Astrocyte of the cerebellum (primary cell): ENCODE results near the gene GUCA2A.

Experiments
- DNase-seq: peaks from one replicate; pipeline ENCODE4 v3.0.0-alpha.2; 2011; ENCODE audit warnings: low read depth
- H3K4me3 ChIP-seq: 2 replicates; pipeline ENCODE4 v1.5.1; 2011; ENCODE audit warnings: mild to moderate bottlenecking, low read depth, low read length, moderate library complexity
- in situ Hi-C: cut with HindIII; loops from 2 replicates; pipeline ENCODE4 v1.10.0; 2017; ENCODE audit warnings: low sequenced_read_pairs
- TF ChIP-seq, protein P1 (sequence below): IDR thresholded peaks from 2 replicates; pipeline ENCODE4 v1.5.1; 2012; ENCODE audit warnings: low read length, low read depth, moderate library complexity, mild to moderate bottlenecking; ENCODE audit errors: missing control alignments

GUCA2A gene

GRCh38 chr1:42148166-42148565 lies 16.4 kb downstream of the GUCA2A start:
- in situ Hi-C loops, result no loop called here

DNA sequence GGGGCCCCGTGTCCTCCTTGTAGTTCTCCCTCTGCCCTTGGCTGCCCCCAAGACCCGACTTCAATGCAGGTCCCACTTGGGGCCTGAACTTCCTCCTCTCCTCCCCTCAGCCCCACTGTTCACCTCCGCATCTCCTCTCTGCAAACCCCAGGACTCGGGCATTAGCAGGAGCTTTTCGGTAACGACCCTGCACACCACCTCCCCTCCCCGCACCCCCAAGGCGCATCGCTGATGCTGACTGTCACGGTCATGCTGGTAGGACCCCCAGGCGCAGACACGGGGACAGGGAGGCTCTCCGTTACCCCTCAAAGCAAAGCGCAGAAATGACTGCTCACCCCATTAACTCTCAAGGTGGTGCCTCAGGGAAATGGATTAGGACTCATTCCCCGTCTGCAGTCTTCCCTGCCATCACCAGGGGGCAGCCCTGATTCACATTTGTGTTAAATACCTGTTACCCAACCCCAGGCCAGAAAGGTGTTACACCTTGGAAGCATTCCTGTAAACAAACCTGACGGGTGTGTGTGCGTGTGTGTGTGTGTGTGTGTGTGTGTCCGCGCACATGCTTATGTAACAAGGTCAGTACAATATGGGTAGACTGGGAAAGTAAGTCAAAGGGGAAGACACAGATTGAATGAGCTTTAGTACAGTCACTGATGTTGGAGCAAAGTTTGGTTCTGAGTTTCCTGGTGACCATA lies 17.8 kb downstream of the GUCA2A start:
- DNase-seq, result peak; percentile 23
- TF ChIP-seq, protein P1, sequence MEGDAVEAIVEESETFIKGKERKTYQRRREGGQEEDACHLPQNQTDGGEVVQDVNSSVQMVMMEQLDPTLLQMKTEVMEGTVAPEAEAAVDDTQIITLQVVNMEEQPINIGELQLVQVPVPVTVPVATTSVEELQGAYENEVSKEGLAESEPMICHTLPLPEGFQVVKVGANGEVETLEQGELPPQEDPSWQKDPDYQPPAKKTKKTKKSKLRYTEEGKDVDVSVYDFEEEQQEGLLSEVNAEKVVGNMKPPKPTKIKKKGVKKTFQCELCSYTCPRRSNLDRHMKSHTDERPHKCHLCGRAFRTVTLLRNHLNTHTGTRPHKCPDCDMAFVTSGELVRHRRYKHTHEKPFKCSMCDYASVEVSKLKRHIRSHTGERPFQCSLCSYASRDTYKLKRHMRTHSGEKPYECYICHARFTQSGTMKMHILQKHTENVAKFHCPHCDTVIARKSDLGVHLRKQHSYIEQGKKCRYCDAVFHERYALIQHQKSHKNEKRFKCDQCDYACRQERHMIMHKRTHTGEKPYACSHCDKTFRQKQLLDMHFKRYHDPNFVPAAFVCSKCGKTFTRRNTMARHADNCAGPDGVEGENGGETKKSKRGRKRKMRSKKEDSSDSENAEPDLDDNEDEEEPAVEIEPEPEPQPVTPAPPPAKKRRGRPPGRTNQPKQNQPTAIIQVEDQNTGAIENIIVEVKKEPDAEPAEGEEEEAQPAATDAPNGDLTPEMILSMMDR, result peak; percentile 90
- no peak overlapping the region for H3K4me3 ChIP-seq
- in situ Hi-C loops, result no loop called here

More at GRCh38 chr1:42148166-42148565, 16.4 kb downstream of the GUCA2A start:
- TF ChIP-seq, protein P1, result no peak
- no peak overlapping the region for H3K4me3 ChIP-seq
- DNase-seq, result no peak

DNA sequence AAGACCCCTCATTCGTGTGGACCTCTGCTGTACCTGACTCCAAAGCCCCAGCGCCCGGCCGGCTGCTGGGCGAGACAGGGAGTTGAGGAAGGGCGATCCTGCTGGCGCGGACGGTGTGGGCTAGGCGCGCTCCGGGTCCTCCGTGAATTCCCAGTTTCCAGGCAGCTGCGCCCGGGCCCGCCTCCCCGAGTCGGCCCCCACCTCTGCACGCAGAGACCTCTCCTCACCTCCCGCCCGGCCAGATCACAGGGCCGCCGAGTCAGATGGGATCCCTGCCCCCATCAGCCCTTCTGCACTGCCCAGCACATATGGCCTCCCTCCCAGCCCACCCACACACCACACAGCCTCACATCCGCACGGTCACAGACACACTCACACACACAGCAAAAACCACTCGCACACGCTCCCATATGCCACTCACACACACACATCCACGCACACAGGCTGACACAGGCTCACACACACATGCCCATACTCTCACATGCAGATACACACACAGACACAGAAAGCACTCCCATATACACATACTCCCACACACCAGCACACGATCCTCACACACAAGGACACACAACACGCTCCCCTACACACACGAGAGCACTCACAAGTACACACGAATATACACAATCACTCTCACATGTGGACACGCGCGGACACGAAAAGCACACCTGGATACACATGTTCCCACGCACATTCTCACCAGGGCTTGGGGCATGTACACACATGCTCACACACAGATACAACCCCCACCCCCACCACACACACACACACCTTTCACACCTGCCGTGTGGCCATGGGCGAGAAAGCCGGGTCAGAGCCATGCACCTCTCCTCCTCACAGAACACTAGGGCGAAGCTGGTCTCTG lies 18.6 kb downstream of the GUCA2A start:
- no peak for DNase-seq
- H3K4me3 ChIP-seq, result no peak overlapping the region
- TF ChIP-seq, protein P1, result no peak
- in situ Hi-C loops, result no loop called here

GRCh38 chr1:42145389-42145716 lies 19.2 kb downstream of the GUCA2A start:
- in situ Hi-C loops, result no loop called here
- TF ChIP-seq, protein P1, result no peak
- no peak overlapping the region for H3K4me3 ChIP-seq
- no peak for DNase-seq

DNA sequence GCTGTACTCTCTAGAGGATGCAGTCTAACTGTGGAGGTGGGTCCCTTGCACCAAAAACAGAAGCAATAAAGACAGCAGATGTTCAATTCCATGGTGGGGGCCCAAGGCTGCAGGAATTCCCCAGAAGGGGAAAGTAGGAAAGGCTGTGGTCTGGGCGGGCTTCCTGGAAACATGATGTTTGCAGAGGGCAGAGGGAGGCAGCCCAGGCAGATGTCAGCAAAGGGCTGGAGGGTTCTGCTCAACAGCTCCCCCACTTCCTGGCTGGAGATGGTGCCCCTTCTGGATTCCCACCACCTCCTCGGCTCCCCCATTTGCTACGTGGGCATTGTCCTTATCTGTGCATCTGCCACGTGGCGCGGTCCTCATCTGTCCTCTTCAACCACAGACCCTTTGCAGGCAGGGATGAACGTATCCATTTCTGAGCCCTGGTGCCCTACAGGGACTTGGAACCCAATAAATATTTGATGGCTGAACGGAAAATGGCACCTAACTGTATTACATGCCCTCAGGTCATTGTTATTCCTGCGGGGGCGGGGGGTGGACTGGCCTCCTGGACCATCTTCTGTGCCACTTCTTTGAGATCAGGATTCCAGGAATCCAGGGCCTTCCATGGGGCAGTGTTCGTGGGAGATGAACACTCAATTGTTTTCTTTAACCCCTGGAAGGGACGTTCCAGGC lies 19.7 kb downstream of the GUCA2A start:
- TF ChIP-seq, protein P1, result no peak
- no peak for DNase-seq
- H3K4me3 ChIP-seq, result no peak overlapping the region
- in situ Hi-C loops, result no loop called here

DNA sequence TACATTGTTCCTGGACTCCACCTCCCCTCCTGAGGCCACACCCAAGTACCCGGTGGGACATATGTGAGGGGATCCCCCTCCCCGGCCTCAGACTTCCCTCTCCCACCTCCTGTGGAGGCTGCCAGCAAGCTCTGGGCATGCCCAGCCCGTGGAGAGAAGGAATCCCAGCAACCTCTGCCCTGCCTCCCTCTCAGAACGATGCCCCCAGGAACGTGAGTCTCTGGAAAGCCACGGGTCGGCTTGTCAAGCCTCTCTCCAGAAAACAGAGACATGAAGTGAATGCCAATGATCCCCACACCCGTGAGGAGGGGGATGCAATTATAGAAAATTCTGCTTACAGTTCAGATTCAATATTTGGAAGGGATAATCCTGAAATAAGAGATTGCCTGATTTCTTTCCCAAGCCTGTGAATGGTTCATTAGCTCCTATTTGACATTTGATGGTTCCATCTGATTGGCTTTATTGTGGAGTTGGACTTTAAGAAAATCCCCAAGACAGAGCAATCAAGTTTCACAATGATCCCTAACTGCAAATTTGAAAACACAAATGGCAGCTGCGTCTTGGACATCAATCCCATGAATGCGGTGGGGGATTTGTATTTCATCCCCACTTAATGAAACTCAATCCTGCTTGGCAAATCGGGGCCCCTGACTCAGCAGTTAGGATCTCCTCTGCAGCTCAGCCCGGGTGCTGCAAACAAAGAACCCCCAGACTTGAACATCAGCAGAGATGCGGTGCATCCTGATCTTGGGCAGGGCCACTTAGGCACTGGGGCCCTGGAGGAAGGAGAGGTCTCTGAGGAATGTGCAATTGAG lies 20.4 kb downstream of the GUCA2A start:
- TF ChIP-seq, protein P1, result no peak
- in situ Hi-C loops, result no loop called here
- DNase-seq, result no peak
- H3K4me3 ChIP-seq, result no peak overlapping the region
